Stomach (tissue), 9 donors: ENCODE results near the gene TXNL4A. TPM values are rescaled to one million over a fixed set of nuclear protein-coding genes. Genes with fewer than 3 reads are reported as not detected.
A peak's percentile ranks its signal among the peaks of the same experiment; 100 is the strongest.

Source experiments
- DNase-seq, 2 donors: peaks; one replicate each; pipeline versions ENCODE4 v3.0.0 to v3.0.0-alpha.2; 2013 to 2019
- H3K27ac ChIP-seq, 5 donors: fragments of 200-600 bp in 4 of 5; sonication (generic) in 4 of 5; one replicate each; pipeline ENCODE4 v1.5.1; 2013 to 2019; ENCODE audit warnings: mild to moderate bottlenecking in 1 of 5, moderate library complexity in 1 of 5
- H3K27me3 ChIP-seq, 3 donors: fragments of 200-600 bp; sonication (generic); one replicate each; pipeline ENCODE4 v1.5.1; 2017 to 2019; ENCODE audit warnings: mixed run types in 1 of 3
- H3K36me3 ChIP-seq, 4 donors: fragments of 200-600 bp; sonication (generic); 1 replicate in 3 of 4; 2 replicates in 1 of 4; pipeline ENCODE4 v1.5.1; 2016 to 2019
- H3K4me1 ChIP-seq, 4 donors: fragments of 200-600 bp; sonication (generic); one replicate each; pipeline ENCODE4 v1.5.1; 2016 to 2019
- H3K4me3 ChIP-seq, 4 donors: fragments of 200-600 bp; sonication (generic) in 3 of 4; one replicate each; pipeline ENCODE4 v1.5.1; 2016 to 2019; ENCODE audit warnings: mild to moderate bottlenecking in 1 of 4
- H3K9me3 ChIP-seq, 4 donors: fragments of 200-600 bp; sonication (generic); one replicate each; pipeline ENCODE4 v1.5.1; 2016 to 2019
- CTCF ChIP-seq, 7 experiments: fragments of 450-650 bp in 4 of 7; fragments of 200-600 bp in 3 of 7; sonication (generic) in 3 of 7; IDR thresholded peaks; one replicate each; pipeline ENCODE4 v1.5.1; 2016 to 2019; ENCODE audit warnings: antibody characterized with exemption in 7 of 7, control low read depth in 2 of 7, mild to moderate bottlenecking in 1 of 7
- EP300 ChIP-seq: sonication (generic); formaldehyde crosslinking; IDR thresholded peaks from one replicate; pipeline ENCODE4 v1.6.1; 2017; ENCODE audit warnings: antibody characterized with exemption
- POLR2A ChIP-seq, 4 donors: fragments of 450-650 bp; IDR thresholded peaks; one replicate each; pipeline ENCODE4 v1.6.1; 2016; ENCODE audit warnings: antibody characterized with exemption in 4 of 4, control low read depth in 2 of 4, mild to moderate bottlenecking in 1 of 4, moderate library complexity in 1 of 4
- POLR2AphosphoS5 ChIP-seq, 3 donors: sonication (generic); formaldehyde crosslinking; IDR thresholded peaks; one replicate each; pipeline ENCODE4 v1.6.1; 2016; ENCODE audit warnings: antibody characterized with exemption in 3 of 3
- WGBS, 5 donors: extraction: QIAGEN DNeasy Blood & Tissue Kit in 3 of 5; methylation state at CpG; one replicate each; pipeline versions ENCODE4 v1.1.5 to v1.1.7; 2013 to 2018; 5-methylcytosine and 5-hydroxymethylcytosine counted together
- intact Hi-C: fragments of 100-400 bp; cut with DNase I; formaldehyde crosslinking; loops from one replicate; pipeline ENCODE4 v1.15.1; 2023; ENCODE audit warnings: low total_unique reads
- polyA plus RNA-seq, 3 donors: library from polyadenylated mRNA; stranded (reverse); fragments of 200-250 nt; gene quantifications; one replicate each; pipeline ENCODE4 v1.2.3, GENCODE V29; 2013
- total RNA-seq, 5 donors: library from RNA; depleted of rRNA; stranded (reverse); fragments of >200 nt; gene quantifications; one replicate each; pipeline versions ENCODE4 v1.1.0 to v1.2.3, GENCODE V29; 2014 to 2016
- donor health status: healthy with polysubstance abuse.
- donor health status: Bipolar disorder and iron deficiency.
- donor health status: healthy.

The TXNL4A gene
- total and polyA plus RNA-seq, 8 donors, result 12.9 to 146 (median 59.4) TPM

GRCh38 chr18:79983793-79984192, 4.6 kb downstream of the TXNL4A start:
- Histone ChIP-seq H3K9me3 (no peaks in the 10 kb centered on the region), H3K36me3 (peaks cover 7 to 31% (median 29%) of the 10 kb centered on the region in 4 donors), H3K27ac (no peak overlapping the region), H3K27me3 (no peaks in the 10 kb centered on the region), H3K4me1 (peaks cover 15 to 58% (median 39%) of the 10 kb centered on the region in 4 donors), H3K4me3 (no peak overlapping the region)
- intact Hi-C loops, result no loop called here
- WGBS, 5 donors, result 82 to 96% (median 90%) methylated on average over 7 of the region's 7 CpGs
- TF ChIP-seq POLR2AphosphoS5 (IDR thresholded peaks at IDR 0.05) (no peak), EP300 (no peak), CTCF (IDR thresholded peaks at IDR 0.05) (no peak), POLR2A (IDR thresholded peaks at IDR 0.05) (no peak)
- no peak for DNase-seq

- WGBS, 5 donors, result 88 to 93% (median 91%) methylated on average over 4 of the region's 4 CpGs
These were observed 5.1 kb downstream of the TXNL4A start for GRCh38 chr18:79983253-79983652.

GRCh38 chr18:79982736-79983135, 5.6 kb downstream of the TXNL4A start:
- peaks cover 7 to 33% (median 29%) of the 10 kb centered on the region in 4 donors for H3K36me3 ChIP-seq
- intact Hi-C loops, result no loop called here
- peak in 1 of 2 donors; percentile 40 for DNase-seq
- TF ChIP-seq POLR2A (IDR thresholded peaks at IDR 0.05) (no peak), POLR2AphosphoS5 (IDR thresholded peaks at IDR 0.05) (no peak), CTCF (IDR thresholded peaks at IDR 0.05) (no peak), EP300 (no peak)
- WGBS, 5 donors, result 77 to 86% (median 84%) methylated on average over 6 of the region's 6 CpGs
- H3K27ac ChIP-seq, result no peak overlapping the region
- no peaks in the 10 kb centered on the region for H3K9me3 ChIP-seq
- no peak overlapping the region for H3K4me3 ChIP-seq
- H3K4me1 ChIP-seq, result peaks cover 15 to 62% (median 38%) of the 10 kb centered on the region in 4 donors
- no peaks in the 10 kb centered on the region for H3K27me3 ChIP-seq

More at GRCh38 chr18:79983253-79983652, 5.1 kb downstream of the TXNL4A start:
- Histone ChIP-seq H3K9me3 (no peaks in the 10 kb centered on the region), H3K4me1 (peaks cover 15 to 58% (median 39%) of the 10 kb centered on the region in 4 donors), H3K27ac (no peak overlapping the region), H3K4me3 (no peak overlapping the region), H3K27me3 (no peaks in the 10 kb centered on the region), H3K36me3 (peaks cover 7 to 33% (median 29%) of the 10 kb centered on the region in 4 donors)
- no peak for DNase-seq
- intact Hi-C loops, result no loop called here
- TF ChIP-seq EP300 (no peak), POLR2AphosphoS5 (IDR thresholded peaks at IDR 0.05) (no peak), CTCF (IDR thresholded peaks at IDR 0.05) (no peak), POLR2A (IDR thresholded peaks at IDR 0.05) (no peak)

- H3K27ac ChIP-seq, result no peak overlapping the region
- peaks cover 7 to 41% (median 35%) of the 10 kb centered on the region in 4 donors for H3K36me3 ChIP-seq
- no peaks in the 10 kb centered on the region for H3K9me3 ChIP-seq
- peaks cover 0 to 40% (median 21%) of the 10 kb centered on the region in 4 donors for H3K4me1 ChIP-seq
- WGBS, 5 donors, result 67 to 80% (median 74%) methylated on average over 13 of the region's 13 CpGs
- no peak for DNase-seq
- intact Hi-C loops, result no loop called here
- TF ChIP-seq POLR2A (IDR thresholded peaks at IDR 0.05) (no peak), POLR2AphosphoS5 (IDR thresholded peaks at IDR 0.05) (no peak), EP300 (no peak), CTCF (IDR thresholded peaks at IDR 0.05) (no peak)
- no peaks in the 10 kb centered on the region for H3K27me3 ChIP-seq
- no peak overlapping the region for H3K4me3 ChIP-seq
These were observed 7.8 kb downstream of the TXNL4A start for GRCh38 chr18:79980585-79980984.
